Naive thymus-derived CD4-positive, alpha-beta T cell (primary cell): ENCODE results near the gene PKD1L1. TPM values are rescaled to one million over a fixed set of nuclear protein-coding genes. Genes with fewer than 3 reads are reported as not detected.

Source experiments
- ATAC-seq: fragments of 150-1000 bp; cut with Tn5 transposase; 2 replicates; pipeline ENCODE4 v1.10.0; 2021; ENCODE audit warnings: mild to moderate bottlenecking, moderate library complexity
- CTCF ChIA-PET: fragments of 350-600 bp; sonication (Branson Sonifier 250); formaldehyde crosslinking; loops from one replicate; lab custom pipeline; 2021; ENCODE audit warnings: antibody characterized with exemption; lab: Charles Lee
- POLR2A ChIA-PET: fragments of 350-600 bp; sonication (Branson Sonifier 250); formaldehyde crosslinking; loops from one replicate; lab custom pipeline; 2021; ENCODE audit warnings: antibody characterized with exemption, inconsistent platforms; lab: Charles Lee
- DNase-seq, 9 donors: peaks; one replicate each; pipeline versions ENCODE4 v3.0.0 to v3.0.0-alpha.2; 2020 to 2022; ENCODE audit warnings: mixed read lengths in 1 of 9
- H3K27ac ChIP-seq: one replicate; pipeline ENCODE4 v1.7.0; 2013; ENCODE audit warnings: mild to moderate bottlenecking, low read depth, low read length, moderate library complexity
- H3K27me3 ChIP-seq, 2 donors: one replicate each; pipeline ENCODE4 v1.7.0; 2013; ENCODE audit warnings: low read length in 2 of 2, mild to moderate bottlenecking in 2 of 2, moderate library complexity in 2 of 2; ENCODE audit not compliant: control insufficient read depth in 2 of 2, insufficient read depth in 2 of 2
- H3K36me3 ChIP-seq, 3 experiments: 1 replicate in 2 of 3; 2 replicates in 1 of 3; pipeline ENCODE4 v1.7.0; 2013; ENCODE audit warnings: low read length in 3 of 3, mild to moderate bottlenecking in 3 of 3, moderate library complexity in 1 of 3; ENCODE audit not compliant: insufficient read depth in 3 of 3, control insufficient read depth in 2 of 3
- H3K4me1 ChIP-seq, 2 donors: one replicate each; pipeline ENCODE4 v1.7.0; 2013; ENCODE audit warnings: low read length in 2 of 2, mild to moderate bottlenecking in 2 of 2, moderate library complexity in 1 of 2; ENCODE audit not compliant: control insufficient read depth in 2 of 2, insufficient read depth in 2 of 2
- H3K4me3 ChIP-seq: 2 replicates; pipeline ENCODE4 v1.7.0; 2013; ENCODE audit warnings: mild to moderate bottlenecking, low read length
- H3K9me3 ChIP-seq, 3 experiments: 1 replicate in 2 of 3; 2 replicates in 1 of 3; pipeline ENCODE4 v1.7.0; 2013; ENCODE audit warnings: low read length in 3 of 3; ENCODE audit not compliant: control insufficient read depth in 2 of 3
- H3K27ac Mint-ChIP-seq, 9 donors: one replicate each; pipeline ENCODE4 v1.8.0; 2020 to 2022; ENCODE audit warnings: mixed read lengths in 9 of 9, mild to moderate bottlenecking in 8 of 9, moderate library complexity in 5 of 9, inconsistent platforms in 2 of 9
- H3K27me3 Mint-ChIP-seq, 5 donors: one replicate each; pipeline ENCODE4 v1.8.0; 2021 to 2022; ENCODE audit warnings: mixed read lengths in 5 of 5, mild to moderate bottlenecking in 1 of 5
- H3K36me3 Mint-ChIP-seq, 5 donors: one replicate each; pipeline ENCODE4 v1.8.0; 2020 to 2022; ENCODE audit warnings: mixed read lengths in 5 of 5, mild to moderate bottlenecking in 3 of 5, inconsistent platforms in 1 of 5
- H3K4me1 Mint-ChIP-seq, 7 donors: one replicate each; pipeline ENCODE4 v1.8.0; 2020 to 2022; ENCODE audit warnings: mixed read lengths in 7 of 7, mild to moderate bottlenecking in 3 of 7, inconsistent platforms in 1 of 7
- H3K4me3 Mint-ChIP-seq, 10 donors: one replicate each; pipeline ENCODE4 v1.8.0; 2020 to 2022; ENCODE audit warnings: mild to moderate bottlenecking in 10 of 10, mixed read lengths in 10 of 10, moderate library complexity in 6 of 10, inconsistent platforms in 2 of 10
- H3K9me3 Mint-ChIP-seq, 11 donors: one replicate each; pipeline ENCODE4 v1.8.0; 2020 to 2022; ENCODE audit warnings: mixed read lengths in 11 of 11, mild to moderate bottlenecking in 4 of 11, inconsistent platforms in 1 of 11, moderate library complexity in 1 of 11
- intact Hi-C, 2 donors: fragments of 100-400 bp; cut with micrococcal nuclease; formaldehyde crosslinking; loops; one replicate each; pipeline ENCODE4 v1.15.1; 2023
- polyA plus RNA-seq, 2 donors: library from polyadenylated mRNA; unstranded; fragments of 300-500 nt; fragmentation: Illumina TruSeq; gene quantifications; one replicate each; pipeline ENCODE4 v1.2.3, GENCODE V29; 2021
- total RNA-seq, 6 experiments: library from RNA in 5 of 6; stranded (reverse) in 5 of 6; gene quantifications; 1 replicate in 5 of 6; 2 replicates in 1 of 6; pipeline ENCODE4 v1.2.3 and lab custom pipeline; 2021 to 2026

Gene PKD1L1
- total and polyA plus RNA-seq, 7 experiments from 2014 or later: 0.07 to 1.5 (median 0.83) TPM; not detected in 1

GRCh38 chr7:47888371-47889265, 59.6 kb downstream of the PKD1L1 start:
- CTCF ChIA-PET: no interaction called here
- Mint-ChIP-seq H3K27ac (no peak overlapping the region), H3K4me1 (peaks cover 0 to 6% (median 0%) of the 10 kb centered on the region in 7 donors), H3K4me3 (no peak overlapping the region), H3K9me3 (no peaks in the 10 kb centered on the region), H3K36me3 (peaks cover 0 to 10% (median 4%) of the 10 kb centered on the region in 5 donors), H3K27me3 (no peaks in the 10 kb centered on the region)
- H3K27me3 ChIP-seq: no peaks in the 10 kb centered on the region
- intact Hi-C loops: no loop called here
- no peak overlapping the region for H3K27ac ChIP-seq
- H3K4me3 ChIP-seq: no peak overlapping the region
- no peaks in the 10 kb centered on the region for H3K9me3 ChIP-seq
- H3K4me1 ChIP-seq: no peaks in the 10 kb centered on the region
- ATAC-seq: no peak
- no peaks in the 10 kb centered on the region for H3K36me3 ChIP-seq
- POLR2A ChIA-PET: no interaction called here
- no peak for DNase-seq

GRCh38 chr7:47887016-47887640, 61.1 kb downstream of the PKD1L1 start:
- ATAC-seq: no peak
- H3K4me1 ChIP-seq: no peaks in the 10 kb centered on the region
- Mint-ChIP-seq H3K4me3 (no peak overlapping the region), H3K36me3 (peaks cover 0 to 9% (median 3%) of the 10 kb centered on the region in 5 donors), H3K4me1 (peaks cover 0 to 3% (median 0%) of the 10 kb centered on the region in 7 donors), H3K9me3 (no peaks in the 10 kb centered on the region), H3K27ac (no peak overlapping the region), H3K27me3 (no peaks in the 10 kb centered on the region)
- no peak overlapping the region for H3K27ac ChIP-seq
- ChIA-PET POLR2A (interaction anchor here (0.6 kb wide), 1 partner anchor 63 kb away, joined by 3 read pairs; no protein-coding TSS in a partner anchor), CTCF (no interaction called here)
- intact Hi-C loops: no loop called here
- no peaks in the 10 kb centered on the region for H3K27me3 ChIP-seq
- H3K36me3 ChIP-seq: no peaks in the 10 kb centered on the region
- no peak overlapping the region for H3K4me3 ChIP-seq
- no peaks in the 10 kb centered on the region for H3K9me3 ChIP-seq
- DNase-seq: no peak

GRCh38 chr7:47885987-47886811, 62.1 kb downstream of the PKD1L1 start:
- H3K4me3 ChIP-seq: no peak overlapping the region
- peaks cover 0 to 9% (median 0%) of the 10 kb centered on the region in 5 donors for H3K36me3 Mint-ChIP-seq
- no peaks in the 10 kb centered on the region for H3K9me3 ChIP-seq
- no peak overlapping the region for H3K27ac Mint-ChIP-seq
- H3K4me3 Mint-ChIP-seq: no peak overlapping the region
- intact Hi-C loops: no loop called here
- DNase-seq (no peak), ATAC-seq (no peak)
- H3K4me1 ChIP-seq: no peaks in the 10 kb centered on the region
- H3K4me1 Mint-ChIP-seq: peaks cover 0 to 1% (median 0%) of the 10 kb centered on the region in 7 donors
- no peak overlapping the region for H3K27ac ChIP-seq
- no peaks in the 10 kb centered on the region for H3K9me3 Mint-ChIP-seq
- ChIA-PET POLR2A (no interaction called here), CTCF (no interaction called here)
- H3K27me3 ChIP-seq: no peaks in the 10 kb centered on the region
- no peaks in the 10 kb centered on the region for H3K36me3 ChIP-seq
- H3K27me3 Mint-ChIP-seq: no peaks in the 10 kb centered on the region

- H3K36me3 ChIP-seq: no peaks in the 10 kb centered on the region
- intact Hi-C loops: no loop called here
- no peak overlapping the region for H3K4me3 ChIP-seq
- Mint-ChIP-seq H3K4me1 (no peaks in the 10 kb centered on the region), H3K36me3 (peaks cover 0 to 2% (median 0%) of the 10 kb centered on the region in 5 donors), H3K27me3 (no peaks in the 10 kb centered on the region), H3K27ac (no peak overlapping the region), H3K9me3 (no peaks in the 10 kb centered on the region), H3K4me3 (no peak overlapping the region)
- DNase-seq (no peak), ATAC-seq (no peak)
- H3K27ac ChIP-seq: no peak overlapping the region
- H3K9me3 ChIP-seq: no peaks in the 10 kb centered on the region
- H3K4me1 ChIP-seq: no peaks in the 10 kb centered on the region
- ChIA-PET POLR2A (no interaction called here), CTCF (no interaction called here)
- H3K27me3 ChIP-seq: no peaks in the 10 kb centered on the region
Measured at GRCh38 chr7:47885309-47885986, 62.8 kb downstream of the PKD1L1 start.

- H3K27ac Mint-ChIP-seq: no peak overlapping the region
Measured at GRCh38 chr7:47884675-47885074, 63.6 kb downstream of the PKD1L1 start.

GRCh38 chr7:47882635-47883034, 65.6 kb downstream of the PKD1L1 start:
- no peaks in the 10 kb centered on the region for H3K27me3 ChIP-seq
- Mint-ChIP-seq H3K9me3 (no peaks in the 10 kb centered on the region), H3K27ac (no peak overlapping the region), H3K36me3 (peaks cover 0 to 7% (median 0%) of the 10 kb centered on the region in 5 donors), H3K4me1 (no peaks in the 10 kb centered on the region), H3K4me3 (no peak overlapping the region), H3K27me3 (no peaks in the 10 kb centered on the region)
- H3K36me3 ChIP-seq: no peaks in the 10 kb centered on the region
- H3K27ac ChIP-seq: no peak overlapping the region
- no peaks in the 10 kb centered on the region for H3K4me1 ChIP-seq
- CTCF ChIA-PET: no interaction called here
- H3K4me3 ChIP-seq: no peak overlapping the region
- DNase-seq (no peak), ATAC-seq (no peak)
- POLR2A ChIA-PET: no interaction called here
- intact Hi-C loops: no loop called here
- H3K9me3 ChIP-seq: no peaks in the 10 kb centered on the region

More at GRCh38 chr7:47884675-47885074, 63.6 kb downstream of the PKD1L1 start:
- Histone ChIP-seq H3K36me3 (no peaks in the 10 kb centered on the region), H3K27ac (no peak overlapping the region), H3K27me3 (no peaks in the 10 kb centered on the region), H3K9me3 (no peaks in the 10 kb centered on the region), H3K4me3 (no peak overlapping the region), H3K4me1 (no peaks in the 10 kb centered on the region)
- Mint-ChIP-seq H3K36me3 (no peaks in the 10 kb centered on the region), H3K27me3 (no peaks in the 10 kb centered on the region), H3K9me3 (no peaks in the 10 kb centered on the region), H3K4me1 (no peaks in the 10 kb centered on the region), H3K4me3 (no peak overlapping the region)
- DNase-seq (no peak), ATAC-seq (no peak)
- POLR2A ChIA-PET: no interaction called here
- CTCF ChIA-PET: no interaction called here
- intact Hi-C loops: no loop called here
